IMR-90 (cell line): ENCODE measurements around the gene AFDN. TPM values are rescaled to one million over a fixed set of nuclear protein-coding genes. Genes with fewer than 3 reads are reported as not detected.

ENCODE experiments used
- ATAC-seq: fragments of 200-7000 bp; cut with Tn5 transposase; 2 replicates; pipeline ENCODE4 v1.9.1; 2020; ENCODE audit warnings: low read depth, mild to moderate bottlenecking, moderate library complexity
- BruUV-seq: library from RNA; stranded (reverse); fragments of 400-500 nt; replicated peaks from 2 replicates; lab custom pipeline; 2021; lab: Mats Ljungman, UMichigan
- CTCF ChIA-PET: fragments of 300-600 bp; formaldehyde crosslinking; extraction: SDS; loops from one replicate; lab custom pipeline; 2021; ENCODE audit warnings: antibody characterized with exemption; lab: Yijun Ruan, JAX
- POLR2A ChIA-PET: fragments of 300-600 bp; sonication (Branson Sonifier 250); formaldehyde crosslinking; loops from one replicate; lab custom pipeline; 2022; ENCODE audit warnings: antibody characterized with exemption; ENCODE audit not compliant: unreplicated experiment; lab: Charles Lee
- DNase-seq: peaks from one replicate; pipeline ENCODE4 v3.0.0; 2013
- H2AFZ ChIP-seq: replicated peaks from 2 replicates; pipeline ENCODE3; 2013; ENCODE audit warnings: low read length, mild to moderate bottlenecking; ENCODE audit not compliant: poor library complexity
- H2AK5ac ChIP-seq: 2 replicates; pipeline ENCODE4 v1.6.1; 2013; ENCODE audit warnings: low read depth, low read length, inconsistent platforms
- H2AK9ac ChIP-seq: replicated peaks from 2 replicates; pipeline ENCODE3; 2013; ENCODE audit warnings: mild to moderate bottlenecking, low read depth, low read length, moderate library complexity; ENCODE audit not compliant: poor library complexity
- H2BK120ac ChIP-seq: 2 replicates; pipeline ENCODE4 v1.6.1; 2013; ENCODE audit warnings: low read depth, low read length, inconsistent platforms
- H2BK15ac ChIP-seq: 3 replicates; pipeline ENCODE4 v1.6.1; 2013; ENCODE audit warnings: low read depth, low read length, inconsistent platforms
- H2BK20ac ChIP-seq: 2 replicates; pipeline ENCODE4 v1.6.1; 2013; ENCODE audit warnings: low read depth, mild to moderate bottlenecking, inconsistent platforms, low read length, moderate library complexity
- H2BK5ac ChIP-seq: 2 replicates; pipeline ENCODE4 v1.6.1; 2013; ENCODE audit warnings: mild to moderate bottlenecking, low read depth, low read length, inconsistent platforms; ENCODE audit not compliant: poor library complexity, severe bottlenecking
- H3K14ac ChIP-seq: replicated peaks from 2 replicates; pipeline ENCODE4 v1.6.1; 2013; ENCODE audit warnings: low read depth, low read length, inconsistent platforms
- H3K18ac ChIP-seq: 2 replicates; pipeline ENCODE4 v1.6.1; 2013; ENCODE audit warnings: low read depth, low read length, control low read depth
- H3K23ac ChIP-seq: 2 replicates; pipeline ENCODE4 v1.6.1; 2013; ENCODE audit warnings: low read depth, low read length, inconsistent platforms
- H3K27ac ChIP-seq: 2 replicates; pipeline ENCODE4 v1.5.1; 2013; ENCODE audit warnings: mild to moderate bottlenecking, control low read depth, low read length; ENCODE audit not compliant: insufficient read depth
- H3K27me3 ChIP-seq: 2 replicates; pipeline ENCODE4 v1.6.1; 2013; ENCODE audit warnings: low read length; ENCODE audit not compliant: control insufficient read depth, insufficient read depth
- H3K36me3 ChIP-seq: 2 replicates; pipeline ENCODE4 v1.6.1; 2013; ENCODE audit warnings: low read length, mixed read lengths; ENCODE audit not compliant: control insufficient read depth, insufficient read depth
- H3K4ac ChIP-seq: 2 replicates; pipeline ENCODE4 v1.6.1; 2013; ENCODE audit warnings: low read depth, low read length, inconsistent platforms
- H3K4me1 ChIP-seq: 2 replicates; pipeline ENCODE4 v1.6.1; 2013; ENCODE audit warnings: low read length, mixed read lengths; ENCODE audit not compliant: control insufficient read depth, insufficient read depth
- H3K4me2 ChIP-seq: 2 replicates; pipeline ENCODE4 v1.6.1; 2013; ENCODE audit warnings: low read depth, mild to moderate bottlenecking, control low read depth, low read length, moderate library complexity
- H3K4me3 ChIP-seq: 2 replicates; pipeline ENCODE4 v1.5.1; 2013; ENCODE audit warnings: low read depth, mild to moderate bottlenecking, control low read depth, low read length, moderate library complexity; ENCODE audit not compliant: insufficient read depth
- H3K56ac ChIP-seq: 2 replicates; pipeline ENCODE4 v1.6.1; 2013; ENCODE audit warnings: low read length, inconsistent platforms; ENCODE audit not compliant: insufficient read depth; ENCODE audit errors: extremely low read depth
- H3K79me1 ChIP-seq, 2 experiments: 2 replicates each; pipeline ENCODE4 v1.6.1; 2013; ENCODE audit warnings: low read length in 2 of 2, inconsistent platforms in 1 of 2, low read depth in 1 of 2
- H3K9ac ChIP-seq: 2 replicates; pipeline ENCODE4 v1.6.1; 2013; ENCODE audit warnings: low read depth, low read length, control low read depth
- H3K9me1 ChIP-seq: 2 replicates; pipeline ENCODE4 v1.6.1; 2013; ENCODE audit warnings: low read length, inconsistent platforms; ENCODE audit not compliant: insufficient read depth
- H3K9me3 ChIP-seq: 2 replicates; pipeline ENCODE4 v1.6.1; 2013; ENCODE audit warnings: low read length; ENCODE audit not compliant: control insufficient read depth, insufficient read depth
- H4K20me1 ChIP-seq: 2 replicates; pipeline ENCODE4 v1.6.1; 2013; ENCODE audit warnings: low read length, inconsistent platforms; ENCODE audit not compliant: insufficient read depth
- H4K5ac ChIP-seq: 2 replicates; pipeline ENCODE4 v1.6.1; 2013; ENCODE audit warnings: mild to moderate bottlenecking, low read depth, low read length, control low read depth
- H4K8ac ChIP-seq, 2 experiments: 2 replicates each; pipeline ENCODE4 v1.6.1; 2013; ENCODE audit warnings: low read depth in 2 of 2, low read length in 2 of 2, control low read depth in 1 of 2, inconsistent platforms in 1 of 2
- H4K91ac ChIP-seq: 2 replicates; pipeline ENCODE4 v1.6.1; 2013; ENCODE audit warnings: low read depth, low read length, inconsistent platforms; ENCODE audit not compliant: insufficient read depth
- RFX5 ChIP-seq: IDR thresholded peaks from 2 replicates; pipeline ENCODE4 v1.8.0; 2012; ENCODE audit warnings: low read depth, mild to moderate bottlenecking, low read length, moderate library complexity
- WGBS, 2 experiments: methylation state at CpG; one replicate each; pipeline versions ENCODE4 v1.1.5 to v1.1.7; 2013; ENCODE audit warnings: missing lambda C conversion rate in 2 of 2; ENCODE audit not compliant: insufficient read length in 1 of 2; ENCODE audit errors: extremely low coverage in 2 of 2; 5-methylcytosine and 5-hydroxymethylcytosine counted together
- dilution Hi-C: fragments of 300-500 bp; cut with HindIII; formaldehyde crosslinking; loops from one replicate; pipeline ENCODE4 v1.14.3; 2018; ENCODE audit warnings: low sequenced_read_pairs; ENCODE audit not compliant: unreplicated experiment
- in situ Hi-C: fragments of 300-500 bp; cut with MboI; formaldehyde crosslinking; loops from 3 replicates; pipeline ENCODE4 v1.14.3; 2019; ENCODE audit warnings: low sequenced_read_pairs, inconsistent platforms, mixed read lengths
- intact Hi-C: fragments of 100-400 bp; cut with micrococcal nuclease; formaldehyde crosslinking; loops from 2 replicates; pipeline ENCODE4 v1.10.0; 2022
- polyA plus RNA-seq, 3 experiments: library from polyadenylated mRNA; depleted of rRNA; stranded (reverse); fragments of >200 nt; gene quantifications; 2 replicates each; pipeline ENCODE4 v1.2.3, GENCODE V29; 2012; ENCODE audit warnings: low replicate concordance in 1 of 3
- total RNA-seq: library from RNA; depleted of rRNA; stranded (reverse); fragments of >200 nt; gene quantifications from 2 replicates; pipeline ENCODE4 v1.2.3, GENCODE V29; 2012

The AFDN gene
- total and polyA plus RNA-seq, 2 of the 4 experiments (the other 2 are of a cell fraction): 11.6 to 20.8 TPM

DNA sequence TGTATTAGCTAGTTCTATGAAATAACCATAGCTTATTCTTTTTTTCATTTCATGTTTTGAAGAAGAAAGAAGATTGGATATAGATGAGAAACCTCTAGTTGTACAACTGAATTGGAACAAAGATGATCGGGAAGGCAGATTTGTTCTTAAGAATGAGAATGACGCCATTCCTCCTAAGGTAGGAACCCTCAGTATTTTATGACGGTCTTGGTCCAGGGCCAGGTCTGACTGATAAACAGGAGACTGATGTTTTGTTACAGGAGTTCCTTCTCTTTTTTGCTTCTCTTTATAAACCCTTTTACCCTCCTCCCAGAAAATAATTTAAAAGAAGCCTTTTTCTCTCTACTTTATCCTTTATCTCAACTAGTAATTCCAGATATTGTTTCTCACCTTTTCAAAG lies 43.6 kb downstream of the AFDN start:
- no peak overlapping the region for H2BK5ac ChIP-seq
- no peak overlapping the region for H3K23ac ChIP-seq
- H4K91ac ChIP-seq: no peak overlapping the region

More for the DNA sequence above, 43.6 kb downstream of the AFDN start:
- Histone ChIP-seq H3K79me1 (no peaks in the 10 kb centered on the region; a peak in 1 of 4 replicates), H3K4me1 (no peaks in the 10 kb centered on the region), H3K4me2 (no peak overlapping the region), H2AK9ac (no peak overlapping the region), H4K5ac (no peak overlapping the region), H3K4ac (no peak overlapping the region), H3K18ac (no peak overlapping the region), H4K20me1 (no peaks in the 10 kb centered on the region), H3K4me3 (no peak overlapping the region), H3K9me1 (no peaks in the 10 kb centered on the region), H3K27ac (no peak overlapping the region), H2BK20ac (no peak overlapping the region), H3K14ac (no peak overlapping the region), H3K9ac (no peak overlapping the region), H3K56ac (no peak overlapping the region), H3K9me3 (no peaks in the 10 kb centered on the region), H2AFZ (no peak overlapping the region), H3K27me3 (no peaks in the 10 kb centered on the region), H2BK120ac (no peak overlapping the region), H3K36me3 (0 out of 2 replicates have a peak, but pooled peaks cover 1% of the 10 kb centered on the region), H2BK15ac (no peak overlapping the region), H2AK5ac (no peak overlapping the region), H4K8ac (no peak overlapping the region)
- no peak for ATAC-seq
- no CpG with 5 or more reads among the region's 3 CpGs for WGBS, 2 experiments
- in situ Hi-C loops (no loop called here), dilution Hi-C loops (no loop called here), intact Hi-C loops (no loop called here)
- no peak for TF ChIP-seq RFX5
- BruUV-seq: no TSS peak
- CTCF ChIA-PET: interaction anchor here (1.2 kb wide), 1 partner anchor 15 kb away, joined by 3 read pairs; no protein-coding TSS in a partner anchor
- POLR2A ChIA-PET: interaction anchor here (0.6 kb wide), 1 partner anchor 12 kb away, joined by 5 read pairs; no protein-coding TSS in a partner anchor
- no peak for DNase-seq
